ENCODE data around the gene PPP2R5A.
"Not testable (repeated sequence)": the region's sequence is repeated elsewhere in the genome, so short reads cannot be mapped to it uniquely, and the experiment has no call there.

The PPP2R5A gene

GRCh38 chr1:212287261-212287895 lies 2.2 kb downstream of the PPP2R5A start:
- TF ChIP-seq, protein P1, sequence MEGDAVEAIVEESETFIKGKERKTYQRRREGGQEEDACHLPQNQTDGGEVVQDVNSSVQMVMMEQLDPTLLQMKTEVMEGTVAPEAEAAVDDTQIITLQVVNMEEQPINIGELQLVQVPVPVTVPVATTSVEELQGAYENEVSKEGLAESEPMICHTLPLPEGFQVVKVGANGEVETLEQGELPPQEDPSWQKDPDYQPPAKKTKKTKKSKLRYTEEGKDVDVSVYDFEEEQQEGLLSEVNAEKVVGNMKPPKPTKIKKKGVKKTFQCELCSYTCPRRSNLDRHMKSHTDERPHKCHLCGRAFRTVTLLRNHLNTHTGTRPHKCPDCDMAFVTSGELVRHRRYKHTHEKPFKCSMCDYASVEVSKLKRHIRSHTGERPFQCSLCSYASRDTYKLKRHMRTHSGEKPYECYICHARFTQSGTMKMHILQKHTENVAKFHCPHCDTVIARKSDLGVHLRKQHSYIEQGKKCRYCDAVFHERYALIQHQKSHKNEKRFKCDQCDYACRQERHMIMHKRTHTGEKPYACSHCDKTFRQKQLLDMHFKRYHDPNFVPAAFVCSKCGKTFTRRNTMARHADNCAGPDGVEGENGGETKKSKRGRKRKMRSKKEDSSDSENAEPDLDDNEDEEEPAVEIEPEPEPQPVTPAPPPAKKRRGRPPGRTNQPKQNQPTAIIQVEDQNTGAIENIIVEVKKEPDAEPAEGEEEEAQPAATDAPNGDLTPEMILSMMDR (IDR thresholded peaks at IDR 0.05; ENCODE audit: extremely low read depth, insufficient read depth, missing control alignments), result no peak
- no peak for DNase-seq (ENCODE audit: low spot score)
- in situ Hi-C loops (cut with MboI; ENCODE audit: low pct_unique_long_range_greater_than_20kb, low sequenced_read_pairs, unreplicated experiment), result no loop called here

DNA sequence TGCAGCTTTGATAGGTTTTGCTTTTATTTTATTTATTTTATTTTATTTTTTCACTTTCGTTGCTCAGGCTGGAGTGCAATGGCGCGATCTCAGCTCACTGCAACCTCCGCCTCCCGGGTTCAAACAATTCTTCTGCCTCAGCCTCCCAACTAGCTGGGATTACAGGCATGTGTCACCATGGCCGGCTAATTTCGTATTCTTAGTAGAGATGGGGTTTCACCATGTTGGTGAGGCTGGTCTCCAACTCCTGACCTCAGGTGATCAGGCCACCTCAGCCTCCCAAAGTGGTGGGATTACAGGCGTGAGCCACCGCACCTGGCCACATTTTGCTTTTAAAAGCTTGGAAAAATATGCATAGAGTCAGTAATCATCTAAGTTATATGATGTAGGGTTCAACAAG lies 2.8 kb downstream of the PPP2R5A start:
- DNase-seq (ENCODE audit: low spot score); in situ Hi-C loops (cut with MboI; ENCODE audit: low pct_unique_long_range_greater_than_20kb, low sequenced_read_pairs, unreplicated experiment): not testable (repeated sequence)

GRCh38 chr1:212288615-212289014 lies 3.4 kb downstream of the PPP2R5A start:
- TF ChIP-seq, protein P1 (IDR thresholded peaks at IDR 0.05; ENCODE audit: extremely low read depth, insufficient read depth, missing control alignments), result no peak
- no peak for DNase-seq (ENCODE audit: low spot score)
- in situ Hi-C loops (cut with MboI; ENCODE audit: low pct_unique_long_range_greater_than_20kb, low sequenced_read_pairs, unreplicated experiment), result no loop called here

DNA sequence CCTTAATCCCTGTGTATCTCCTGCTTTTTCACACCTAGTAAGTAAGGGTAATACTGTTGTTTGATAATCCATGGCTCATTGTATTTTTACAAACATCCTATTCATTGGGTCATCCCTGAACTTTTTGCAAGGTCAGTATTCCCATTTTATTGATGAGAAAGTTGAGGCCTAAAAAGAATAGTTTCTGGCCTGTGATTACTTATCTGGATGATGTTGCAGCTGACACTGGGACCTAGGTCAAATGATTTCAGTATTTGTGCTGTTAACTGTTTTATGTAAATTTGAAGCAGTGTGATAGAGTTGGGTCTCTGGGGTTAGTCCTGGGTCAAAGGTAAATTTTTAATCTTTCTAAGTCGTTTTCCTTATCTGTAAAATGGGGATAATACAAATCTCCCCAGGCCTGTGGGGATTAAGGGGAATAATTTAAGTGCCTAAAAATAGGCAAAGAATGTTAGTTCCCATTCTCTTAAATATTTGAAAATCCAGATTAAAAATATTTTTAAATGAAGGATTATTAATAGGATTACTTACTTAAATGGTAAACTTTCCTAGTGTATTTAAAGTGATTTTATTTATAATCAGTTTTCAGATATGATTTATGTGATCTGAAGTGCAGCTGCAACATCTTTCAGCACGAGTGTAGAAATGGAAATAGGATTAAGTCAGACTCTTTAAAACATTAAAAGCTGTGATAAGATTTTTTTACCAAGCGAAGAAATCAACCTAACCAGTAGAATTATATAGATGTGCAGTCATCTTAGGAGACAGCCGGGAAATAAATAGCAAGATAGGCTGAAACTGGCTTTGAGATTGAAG lies 4.3 kb downstream of the PPP2R5A start:
- TF ChIP-seq, protein P1 (IDR thresholded peaks at IDR 0.05; ENCODE audit: extremely low read depth, insufficient read depth, missing control alignments), result no peak
- in situ Hi-C loops (cut with MboI; ENCODE audit: low pct_unique_long_range_greater_than_20kb, low sequenced_read_pairs, unreplicated experiment), result no loop called here
- no peak for DNase-seq (ENCODE audit: low spot score)

DNA sequence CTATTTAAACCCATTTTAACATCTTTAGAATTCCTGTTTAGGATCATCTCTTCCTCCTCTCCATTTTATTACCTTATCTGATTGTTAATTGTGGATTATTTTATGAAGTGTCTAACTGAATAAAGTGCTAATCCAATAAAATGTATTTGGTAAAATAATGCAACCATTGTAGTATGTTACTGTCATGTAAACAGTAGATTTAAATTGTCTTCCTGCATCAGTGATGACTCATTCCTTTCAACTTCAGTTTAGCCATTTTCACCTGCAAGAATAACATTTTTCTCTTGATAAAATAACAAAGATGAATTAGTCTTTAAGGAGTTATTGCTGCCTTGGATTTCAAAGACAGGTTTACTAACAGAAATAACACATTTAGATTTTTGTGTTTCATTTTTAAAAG lies 5.4 kb downstream of the PPP2R5A start:
- TF ChIP-seq, protein P1 (IDR thresholded peaks at IDR 0.05; ENCODE audit: extremely low read depth, insufficient read depth, missing control alignments), result no peak
- in situ Hi-C loops (cut with MboI; ENCODE audit: low pct_unique_long_range_greater_than_20kb, low sequenced_read_pairs, unreplicated experiment), result no loop called here
- no peak for DNase-seq (ENCODE audit: low spot score)

DNA sequence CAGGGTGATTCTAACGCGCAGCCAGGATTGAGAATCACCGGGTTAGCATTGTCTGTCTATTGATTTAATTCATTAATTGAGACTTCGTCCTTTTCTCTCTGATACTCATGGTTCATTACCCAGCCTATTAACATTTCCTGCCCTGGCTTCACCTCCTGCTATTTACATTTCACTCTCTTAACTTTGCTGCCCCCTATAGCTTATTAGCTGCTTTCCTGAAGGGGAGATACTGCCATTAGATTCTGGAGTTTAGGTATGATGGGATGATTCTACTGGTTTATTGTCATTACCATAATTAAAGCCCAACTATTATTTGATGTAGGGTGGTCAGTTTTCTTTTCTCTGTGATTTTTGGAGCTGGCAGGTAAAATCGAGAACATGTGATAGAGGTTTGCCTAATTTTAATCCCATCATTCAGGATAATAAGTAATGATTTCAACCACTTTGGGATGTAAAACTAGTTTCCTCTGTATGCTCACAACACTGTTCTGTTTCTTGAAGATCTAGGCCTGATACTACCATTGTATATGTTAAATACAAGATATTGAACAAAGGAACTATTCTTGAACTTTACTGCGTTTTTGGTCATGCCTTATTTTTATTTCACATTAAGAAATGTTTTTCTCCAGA lies 6.4 kb downstream of the PPP2R5A start:
- TF ChIP-seq, protein P1 (IDR thresholded peaks at IDR 0.05; ENCODE audit: extremely low read depth, insufficient read depth, missing control alignments), result peak; percentile 66
- in situ Hi-C loops (cut with MboI; ENCODE audit: low pct_unique_long_range_greater_than_20kb, low sequenced_read_pairs, unreplicated experiment), result no loop called here
- DNase-seq (ENCODE audit: low spot score), result peak; percentile 58
